ENCODE results near the gene NUP210. TPM values are rescaled to one million over a fixed set of nuclear protein-coding genes. Genes with fewer than 3 reads are reported as not detected.

Gene NUP210
- total RNA-seq, 4 donors from 2014 or later: 3.2 to 9.1 (median 4.1) TPM

- DNase-seq (ENCODE audit: low spot score) (no peak), ATAC-seq (ENCODE audit: low FRiP score) (no peak)
- TF ChIP-seq, protein P1, sequence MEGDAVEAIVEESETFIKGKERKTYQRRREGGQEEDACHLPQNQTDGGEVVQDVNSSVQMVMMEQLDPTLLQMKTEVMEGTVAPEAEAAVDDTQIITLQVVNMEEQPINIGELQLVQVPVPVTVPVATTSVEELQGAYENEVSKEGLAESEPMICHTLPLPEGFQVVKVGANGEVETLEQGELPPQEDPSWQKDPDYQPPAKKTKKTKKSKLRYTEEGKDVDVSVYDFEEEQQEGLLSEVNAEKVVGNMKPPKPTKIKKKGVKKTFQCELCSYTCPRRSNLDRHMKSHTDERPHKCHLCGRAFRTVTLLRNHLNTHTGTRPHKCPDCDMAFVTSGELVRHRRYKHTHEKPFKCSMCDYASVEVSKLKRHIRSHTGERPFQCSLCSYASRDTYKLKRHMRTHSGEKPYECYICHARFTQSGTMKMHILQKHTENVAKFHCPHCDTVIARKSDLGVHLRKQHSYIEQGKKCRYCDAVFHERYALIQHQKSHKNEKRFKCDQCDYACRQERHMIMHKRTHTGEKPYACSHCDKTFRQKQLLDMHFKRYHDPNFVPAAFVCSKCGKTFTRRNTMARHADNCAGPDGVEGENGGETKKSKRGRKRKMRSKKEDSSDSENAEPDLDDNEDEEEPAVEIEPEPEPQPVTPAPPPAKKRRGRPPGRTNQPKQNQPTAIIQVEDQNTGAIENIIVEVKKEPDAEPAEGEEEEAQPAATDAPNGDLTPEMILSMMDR (IDR thresholded peaks at IDR 0.05): no peak
Measured at GRCh38 chr3:13348100-13348499, 72.0 kb downstream of the NUP210 start.

GRCh38 chr3:13347390-13347950 lies 72.7 kb downstream of the NUP210 start:
- TF ChIP-seq, protein P1 (IDR thresholded peaks at IDR 0.05): no peak
- DNase-seq (ENCODE audit: low spot score) (no peak), ATAC-seq (ENCODE audit: low FRiP score) (no peak)

DNA sequence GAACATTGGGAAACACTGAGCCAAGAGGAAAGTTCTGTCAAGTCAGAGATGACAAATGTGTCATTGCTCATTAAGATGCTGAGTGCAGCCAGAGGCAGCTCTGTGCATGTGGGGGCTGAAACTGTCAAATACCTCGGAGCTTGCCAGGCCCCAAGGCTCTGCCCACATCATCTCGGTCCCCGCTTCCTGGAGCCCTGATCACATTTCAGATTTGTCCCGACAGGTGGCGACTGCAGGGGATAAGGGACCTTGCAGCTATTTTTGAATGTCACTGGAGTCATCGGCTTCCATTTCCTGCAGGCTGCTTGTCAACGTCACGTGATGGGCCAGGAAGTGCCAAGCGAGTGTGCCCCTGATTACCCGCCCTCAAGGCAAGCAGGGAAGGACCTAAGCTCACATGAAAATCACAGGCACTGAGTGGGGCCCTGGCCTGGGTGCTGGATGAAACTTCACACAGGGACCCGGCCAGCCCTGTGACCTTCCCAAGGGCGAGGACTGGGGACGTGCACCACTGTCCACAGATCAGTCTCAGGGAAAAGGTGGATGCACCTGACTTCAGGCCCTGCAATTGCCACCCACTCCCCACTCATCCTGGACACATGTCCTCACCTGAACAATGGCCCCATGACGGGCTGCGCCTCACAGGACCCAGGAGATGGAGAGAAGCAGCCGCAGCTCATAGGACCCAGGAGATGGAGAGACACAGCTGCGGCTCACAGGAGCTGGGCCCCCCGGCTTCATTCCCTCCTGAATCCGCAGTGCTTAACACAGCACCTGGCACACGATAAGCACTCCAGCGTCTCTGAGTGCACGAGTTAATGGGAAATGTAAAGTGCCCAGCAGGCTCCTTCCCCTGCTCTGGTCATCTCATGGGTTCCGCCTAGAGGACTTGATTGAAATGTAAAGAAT lies 73.4 kb downstream of the NUP210 start:
- TF ChIP-seq, protein P1 (IDR thresholded peaks at IDR 0.05): no peak
- no peak for DNase-seq (ENCODE audit: low spot score)
- ATAC-seq (ENCODE audit: low FRiP score): no peak

DNA sequence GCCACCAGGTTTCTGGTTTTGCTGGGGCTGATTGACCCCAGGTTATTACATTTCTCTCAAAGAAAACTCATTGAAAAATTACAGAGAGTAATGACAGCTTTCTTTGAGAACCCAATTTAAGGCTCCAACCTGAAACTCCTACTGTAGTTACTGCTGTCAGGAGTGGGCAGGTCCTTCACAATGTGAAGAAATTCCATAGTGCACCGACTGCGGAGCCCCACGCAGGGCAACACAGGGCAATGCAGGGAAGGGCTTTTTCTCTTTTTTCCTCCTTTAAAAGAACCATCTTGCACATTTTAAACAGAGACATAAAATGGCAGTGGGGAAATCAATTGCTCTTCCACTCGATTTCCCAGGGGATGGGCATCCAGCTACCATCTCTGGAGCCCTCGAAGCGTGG lies 74.3 kb downstream of the NUP210 start:
- TF ChIP-seq, protein P1 (IDR thresholded peaks at IDR 0.05): no peak
- no peak for ATAC-seq (ENCODE audit: low FRiP score)
- no peak for DNase-seq (ENCODE audit: low spot score)

DNA sequence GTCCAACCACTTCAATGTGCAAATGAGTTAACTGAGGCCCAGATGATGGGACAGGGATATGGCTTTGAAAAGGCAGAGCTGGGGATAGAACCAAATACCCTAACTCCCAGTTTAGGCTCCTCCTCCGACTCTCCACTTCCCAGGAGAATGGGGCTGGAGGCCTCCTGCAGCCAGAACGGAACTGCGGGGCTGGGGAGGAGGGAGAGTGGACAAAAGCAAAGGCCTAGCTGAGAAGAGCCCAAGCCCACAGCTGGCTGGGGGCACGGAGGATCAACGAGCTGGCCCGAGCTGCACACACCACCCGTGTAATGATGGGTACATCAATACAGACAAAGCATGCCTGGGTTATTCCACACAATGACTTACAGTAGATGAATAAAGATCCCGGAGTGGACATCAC lies 74.8 kb downstream of the NUP210 start:
- DNase-seq (ENCODE audit: low spot score) (no peak), ATAC-seq (ENCODE audit: low FRiP score) (no peak)
- TF ChIP-seq, protein P1 (IDR thresholded peaks at IDR 0.05): no peak

DNA sequence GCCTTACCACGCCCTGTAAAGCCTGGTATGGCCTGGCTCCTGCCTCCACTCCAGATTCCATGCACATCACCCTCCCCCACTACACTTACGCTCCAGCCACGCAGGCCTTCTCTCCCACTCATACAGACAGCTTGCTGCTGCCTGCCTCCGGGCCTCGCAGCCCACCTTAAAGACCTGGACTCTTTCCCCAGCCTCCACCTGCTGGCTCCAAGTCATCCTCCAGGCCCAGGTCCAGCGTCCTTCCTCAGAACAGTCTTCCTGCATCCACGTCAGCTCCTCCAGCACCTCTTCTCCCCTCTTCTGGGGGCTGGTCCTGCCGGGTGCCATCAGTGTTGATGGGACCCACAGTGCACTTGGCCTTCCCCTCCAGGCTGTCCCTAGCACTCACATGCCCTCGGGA lies 75.5 kb downstream of the NUP210 start:
- ATAC-seq (ENCODE audit: low FRiP score) (no peak), DNase-seq (ENCODE audit: low spot score) (no peak)
- TF ChIP-seq, protein P1 (IDR thresholded peaks at IDR 0.05): no peak

- DNase-seq (ENCODE audit: low spot score): no peak
- ATAC-seq (ENCODE audit: low FRiP score): no peak
- TF ChIP-seq, protein P1 (IDR thresholded peaks at IDR 0.05): no peak
Measured at GRCh38 chr3:13343601-13344000, 76.5 kb downstream of the NUP210 start.
